Fibroblast of upper back skin (primary cell): Measurements from ENCODE around the gene SGSM1.

Source experiments
- DNase-seq: peaks from one replicate; pipeline ENCODE4 v3.0.0-alpha.2; 2013

The SGSM1 gene

DNA sequence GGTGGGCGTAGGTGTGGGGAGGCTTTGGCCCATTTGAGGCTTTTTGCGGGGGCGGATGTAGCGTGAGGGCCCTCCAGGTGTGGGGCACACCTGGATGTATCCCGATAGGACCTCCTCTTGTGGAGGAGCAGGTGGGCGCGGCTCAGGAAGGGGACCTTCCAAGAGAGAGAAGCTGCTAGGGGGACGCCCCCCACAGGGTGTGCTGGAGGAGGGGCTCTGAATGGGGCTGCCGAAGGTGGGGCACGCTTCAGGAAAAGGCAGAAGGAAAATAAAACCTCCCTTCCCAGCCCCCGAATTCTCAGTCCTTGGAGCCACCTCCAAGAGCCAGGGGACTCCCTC, 621 bp downstream of the SGSM1 start:
- DNase-seq, result no peak

DNA sequence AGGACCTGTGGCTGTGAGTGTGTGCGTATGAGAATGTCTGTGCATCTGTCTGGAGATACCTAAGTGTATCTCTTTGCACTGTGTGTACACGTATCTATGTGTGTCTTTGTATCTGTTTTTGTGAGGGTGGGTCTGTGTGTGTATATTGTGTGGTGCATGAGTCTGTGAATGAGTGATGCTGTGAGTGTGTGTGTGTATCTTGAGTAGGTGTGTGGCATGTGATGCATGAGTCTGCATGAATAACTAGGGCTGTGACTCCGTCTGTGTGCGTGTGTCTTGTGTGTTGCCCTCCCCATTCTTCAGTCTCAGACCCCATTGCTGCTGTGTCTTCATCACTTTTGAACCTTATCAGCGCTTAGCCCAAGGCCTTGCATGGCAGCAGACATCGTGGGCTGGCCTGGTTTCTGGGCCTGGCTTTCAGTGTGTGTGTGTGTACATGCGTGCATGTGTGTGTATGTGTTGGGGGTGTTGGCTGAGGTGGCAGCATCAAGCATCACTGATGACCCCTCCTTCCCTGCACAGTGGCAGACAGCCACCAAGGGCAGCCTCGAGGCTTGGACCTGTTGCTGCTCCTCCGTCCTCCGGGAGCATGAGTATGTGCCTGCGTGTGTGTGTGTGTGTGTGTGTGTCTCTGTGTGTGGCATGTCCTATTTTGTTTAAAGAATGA, 1.4 kb downstream of the SGSM1 start:
- DNase-seq, result no peak

DNA sequence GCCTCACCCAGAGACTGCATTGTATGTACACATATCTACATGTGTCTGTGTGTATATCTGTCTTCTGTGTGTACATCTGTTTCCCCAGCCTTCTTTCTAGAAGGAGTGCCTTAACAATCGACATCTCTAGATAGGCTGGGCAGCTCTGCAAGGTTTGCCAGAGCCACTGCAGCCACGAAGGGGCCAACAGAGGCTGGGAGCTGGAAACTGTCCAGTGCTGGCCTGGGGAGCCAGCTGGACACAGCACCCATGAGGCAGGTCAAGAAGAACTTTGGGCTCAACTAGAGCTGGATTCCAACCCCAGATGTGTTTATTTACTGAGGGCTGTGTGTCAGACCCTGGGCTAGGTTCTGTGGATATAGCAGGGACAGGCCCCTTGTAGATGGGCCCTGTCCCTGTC, 3.3 kb downstream of the SGSM1 start:
- DNase-seq, result no peak

DNA sequence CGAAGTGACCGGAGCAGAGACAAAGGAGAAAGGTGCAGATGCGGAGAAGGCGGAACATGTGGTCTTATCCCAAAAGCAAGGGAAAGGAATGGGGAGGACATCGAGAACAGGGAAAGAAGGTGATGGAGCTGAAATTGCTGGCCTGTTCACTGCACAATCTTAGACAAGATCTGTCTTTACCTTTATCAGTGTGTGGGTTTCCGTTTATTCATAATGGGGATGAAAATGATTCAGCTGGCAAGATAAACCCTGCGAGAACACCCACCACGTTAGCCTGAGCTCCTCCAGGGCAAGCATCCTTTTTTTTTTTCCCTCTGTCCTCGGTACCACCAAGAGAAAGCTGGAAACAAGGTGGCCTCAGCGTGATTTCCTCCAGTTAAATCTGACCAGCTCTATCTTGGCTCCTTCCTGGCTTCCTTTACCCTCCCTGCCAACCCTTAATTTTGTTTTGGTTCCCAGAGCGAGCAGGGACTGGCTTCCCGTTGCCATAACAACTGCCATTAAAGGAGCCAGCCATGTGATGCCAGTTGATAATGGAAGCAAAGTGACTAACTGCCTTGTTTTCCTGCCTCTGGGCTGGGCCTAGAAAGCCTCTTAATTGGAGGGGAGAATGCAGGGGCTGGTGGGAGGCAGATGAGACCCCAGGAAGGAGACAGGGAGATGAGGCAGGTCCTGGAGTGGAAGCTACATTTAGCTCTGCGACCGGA, 4.2 kb downstream of the SGSM1 start:
- no peak for DNase-seq

DNA sequence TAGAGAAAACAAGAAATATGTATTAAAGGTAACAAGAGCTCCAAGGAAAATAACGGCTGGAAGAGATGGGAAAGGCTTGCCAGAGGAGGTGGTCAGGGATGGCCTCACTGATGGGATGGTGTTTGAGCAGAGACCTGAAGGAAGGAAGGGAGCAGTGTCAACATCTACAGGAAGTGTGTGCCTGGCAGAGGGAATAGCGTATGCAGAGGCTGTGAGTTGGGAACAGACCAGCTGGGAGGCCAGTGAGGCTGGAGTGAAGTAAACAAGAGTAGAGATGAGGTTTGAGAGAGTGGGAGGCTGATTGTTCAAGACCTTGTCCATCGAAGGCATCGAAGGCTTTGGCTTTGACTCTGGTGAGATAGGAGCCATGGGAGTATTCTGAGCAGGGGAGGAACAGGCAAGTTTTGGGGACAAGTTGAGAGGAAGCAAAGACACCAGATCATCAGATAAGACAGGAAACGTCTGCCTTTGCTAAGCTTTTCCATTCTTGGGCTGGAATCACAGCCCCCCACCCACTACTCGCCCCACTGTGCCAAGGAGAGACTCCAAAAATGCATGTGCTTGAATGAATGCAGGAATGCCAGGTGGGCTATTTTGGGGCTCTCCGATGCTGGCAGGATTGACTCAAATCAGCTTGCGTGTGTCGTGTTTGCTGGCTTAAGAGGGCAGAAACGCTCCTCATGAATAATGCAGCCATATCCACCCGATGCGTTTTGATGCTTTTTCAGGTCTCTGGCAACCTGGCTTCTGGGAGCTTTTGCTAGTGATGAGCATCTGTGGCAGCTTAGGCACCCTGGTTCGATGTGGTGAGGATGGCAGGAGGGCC, 7.2 kb downstream of the SGSM1 start:
- DNase-seq, result no peak

DNA sequence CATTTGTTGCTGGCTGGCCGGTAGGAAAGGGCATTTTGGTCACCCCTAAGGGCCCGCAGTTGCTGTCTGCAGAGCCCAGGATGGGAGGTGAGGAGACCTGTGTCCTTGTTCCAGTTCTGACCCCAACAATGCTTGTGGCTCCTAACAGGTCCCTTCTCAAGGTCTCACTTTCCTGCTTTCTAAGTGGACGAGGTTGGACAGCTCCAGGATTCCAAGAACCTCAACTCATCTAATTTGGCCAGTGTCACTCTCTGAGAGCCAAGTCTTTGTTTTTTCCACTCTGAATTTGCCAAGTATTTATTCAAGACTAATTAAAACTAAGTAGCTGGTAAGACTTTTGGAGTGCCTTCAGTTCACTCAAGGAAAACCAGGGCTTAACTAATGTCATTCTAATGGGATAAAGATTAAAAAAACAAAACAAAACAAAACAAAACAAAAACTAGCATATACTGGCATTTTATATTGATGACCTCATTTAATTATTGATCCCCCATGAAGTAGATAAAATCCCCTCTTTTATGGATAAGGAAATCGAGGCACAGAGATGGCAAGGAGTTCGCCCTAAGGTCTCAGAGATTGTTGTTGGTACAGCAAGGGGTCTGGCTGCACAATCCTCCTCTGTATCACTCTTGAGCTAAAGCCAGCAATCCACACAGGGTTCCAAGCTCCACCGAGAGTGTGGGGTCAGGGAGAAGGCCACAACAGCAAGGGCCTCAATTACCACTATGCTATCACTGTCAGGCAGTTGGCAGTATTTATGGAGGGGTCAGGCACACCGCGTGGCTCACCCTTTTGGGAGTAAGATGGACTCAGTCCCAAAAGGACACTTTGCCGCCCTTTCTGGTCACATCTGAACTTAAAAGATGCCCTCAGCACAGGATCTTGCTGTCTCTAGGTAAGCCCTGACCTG, 8.1 kb downstream of the SGSM1 start:
- DNase-seq, result no peak

DNA sequence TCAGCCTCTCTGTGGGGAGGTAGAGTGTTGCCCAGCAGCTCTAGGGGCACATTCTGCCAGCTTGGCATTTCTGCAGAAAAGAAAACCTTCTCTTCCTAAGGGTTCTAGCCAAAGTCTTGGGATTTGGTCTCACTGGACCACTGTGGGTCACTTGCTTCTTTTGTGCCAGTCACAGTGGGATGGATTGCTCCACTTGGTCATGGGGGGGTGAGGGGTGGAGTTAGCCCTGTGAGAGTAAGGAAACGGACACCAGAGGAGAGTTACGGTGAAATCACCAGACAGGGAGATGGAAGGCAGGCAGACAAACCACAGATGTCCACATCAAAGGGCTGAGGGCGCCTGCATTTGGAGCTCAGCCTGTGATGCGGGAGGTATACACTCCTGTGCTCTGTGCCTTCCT, 10.8 kb downstream of the SGSM1 start:
- DNase-seq, result no peak

DNA sequence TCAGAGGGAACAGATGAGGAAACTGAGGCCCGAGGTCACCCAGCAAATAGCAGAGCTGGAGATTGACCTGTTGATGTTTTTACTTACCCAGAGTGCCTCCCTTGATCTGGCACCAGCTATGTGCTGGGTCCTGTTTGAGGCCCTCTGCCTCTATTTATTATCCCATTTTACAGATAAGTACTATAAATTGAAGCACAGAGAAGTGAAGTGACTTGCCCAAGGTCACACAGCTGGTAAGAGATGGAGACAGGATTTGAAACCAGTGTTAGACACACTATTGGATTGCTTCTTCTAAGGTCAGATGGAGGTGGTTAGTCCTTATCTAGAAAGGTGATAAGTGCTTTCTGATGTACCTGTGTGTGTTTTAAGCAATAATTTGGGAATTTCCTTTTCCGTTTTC, 13.5 kb downstream of the SGSM1 start:
- DNase-seq, result no peak

DNA sequence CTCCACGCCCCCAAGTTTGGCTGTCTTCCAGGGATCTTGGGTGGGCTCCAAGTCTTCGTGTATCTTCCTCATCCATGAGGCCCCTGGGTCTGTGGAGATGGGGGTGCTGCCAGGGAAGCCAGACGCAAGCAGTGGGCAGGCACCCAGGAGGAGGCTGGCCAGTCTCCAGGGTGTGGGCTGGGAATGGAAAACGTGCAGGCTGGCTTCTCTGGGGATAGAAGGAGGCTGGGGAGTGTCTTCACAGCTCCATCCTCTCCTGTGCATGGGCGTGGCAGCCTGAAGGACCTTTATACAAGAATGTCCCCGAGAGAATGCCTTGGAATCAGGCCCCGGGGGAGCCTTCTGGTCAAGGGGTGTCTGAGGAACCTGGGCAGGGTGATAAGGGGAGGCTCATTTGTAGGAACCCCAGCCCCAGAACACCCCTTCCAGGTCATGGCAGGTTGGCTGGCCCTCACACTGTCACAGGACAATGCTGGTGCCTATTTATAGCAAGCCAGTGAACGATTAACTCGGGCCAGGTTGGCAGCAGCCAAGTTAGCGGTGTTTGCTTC, 14.0 kb downstream of the SGSM1 start:
- no peak for DNase-seq

DNA sequence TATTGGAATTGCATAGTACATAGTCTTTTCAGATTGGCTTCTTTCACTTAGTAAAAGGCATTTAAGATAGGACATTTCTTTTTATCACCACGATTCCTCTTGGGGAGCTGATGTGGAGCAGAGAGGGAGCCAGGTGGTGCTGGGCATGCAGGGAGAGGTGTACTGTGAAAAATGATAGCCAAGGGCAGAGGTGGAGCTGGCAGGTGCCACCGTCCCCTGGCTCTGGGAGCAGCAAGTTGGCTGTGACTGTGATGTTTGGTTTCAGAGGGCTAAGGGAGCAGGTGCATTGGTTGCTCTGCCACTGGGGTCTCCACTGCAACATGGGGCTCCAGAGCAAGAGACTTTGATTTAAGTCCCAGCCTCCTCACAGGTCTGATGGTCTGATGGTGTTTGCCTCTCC, 16.5 kb downstream of the SGSM1 start:
- DNase-seq, result no peak

DNA sequence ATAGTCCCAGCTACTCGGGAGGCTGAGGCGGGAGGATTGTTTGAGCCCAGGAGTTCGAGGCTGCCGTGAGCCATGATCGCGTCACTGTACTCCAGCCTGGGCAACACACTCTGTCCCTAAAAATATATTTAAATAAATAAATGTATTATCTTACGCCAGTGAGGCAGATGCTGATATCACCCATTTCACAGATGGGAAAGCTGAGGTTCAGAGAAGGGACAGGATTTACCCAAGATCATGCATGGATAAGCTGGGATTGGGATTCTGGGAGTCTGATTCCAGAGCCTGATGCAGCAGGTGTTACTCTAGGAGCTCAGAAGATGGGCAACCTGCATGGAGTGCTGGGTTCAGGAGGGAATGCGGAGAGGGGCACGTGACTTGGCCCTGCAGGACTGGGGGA, 17.8 kb downstream of the SGSM1 start:
- no peak for DNase-seq

DNA sequence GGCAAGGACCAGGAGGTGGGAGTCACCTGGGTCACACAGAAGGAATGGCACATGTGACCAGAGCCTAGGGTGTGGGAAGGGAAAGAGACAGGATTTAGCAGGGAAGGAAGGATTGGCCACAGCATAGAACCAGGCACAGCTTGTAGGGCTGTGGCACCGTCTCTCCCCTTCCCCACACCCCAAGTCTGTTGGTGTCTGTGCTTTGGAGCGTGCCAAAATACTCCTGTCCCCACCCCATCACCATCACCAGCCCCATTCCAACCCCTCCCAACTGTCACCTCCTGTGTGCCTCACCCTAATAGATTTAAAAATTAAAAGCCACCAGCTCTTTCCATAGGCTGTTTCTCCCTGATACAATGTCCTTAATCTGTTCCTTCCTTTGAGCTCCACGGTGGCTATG, 18.2 kb downstream of the SGSM1 start:
- DNase-seq, result no peak

DNA sequence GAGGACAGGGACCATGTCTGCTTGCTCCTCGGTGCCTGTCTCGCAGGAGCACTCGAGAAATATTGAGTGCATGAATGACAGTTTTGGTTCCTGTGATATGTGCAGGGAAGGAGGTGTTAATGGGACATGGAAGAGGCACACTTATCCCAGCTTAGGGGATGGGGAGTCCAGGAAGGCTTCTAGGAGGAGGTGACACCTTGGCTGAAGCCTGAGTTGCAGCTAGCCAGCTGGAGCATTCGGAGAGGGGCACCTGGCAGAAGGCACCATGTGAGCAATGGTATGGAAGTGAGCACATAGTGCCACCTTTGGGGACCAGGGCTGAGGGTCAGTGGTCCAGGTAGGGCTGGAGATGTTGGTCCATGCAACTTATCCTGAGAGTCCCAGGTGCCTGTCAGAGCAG, 18.9 kb downstream of the SGSM1 start:
- no peak for DNase-seq

DNA sequence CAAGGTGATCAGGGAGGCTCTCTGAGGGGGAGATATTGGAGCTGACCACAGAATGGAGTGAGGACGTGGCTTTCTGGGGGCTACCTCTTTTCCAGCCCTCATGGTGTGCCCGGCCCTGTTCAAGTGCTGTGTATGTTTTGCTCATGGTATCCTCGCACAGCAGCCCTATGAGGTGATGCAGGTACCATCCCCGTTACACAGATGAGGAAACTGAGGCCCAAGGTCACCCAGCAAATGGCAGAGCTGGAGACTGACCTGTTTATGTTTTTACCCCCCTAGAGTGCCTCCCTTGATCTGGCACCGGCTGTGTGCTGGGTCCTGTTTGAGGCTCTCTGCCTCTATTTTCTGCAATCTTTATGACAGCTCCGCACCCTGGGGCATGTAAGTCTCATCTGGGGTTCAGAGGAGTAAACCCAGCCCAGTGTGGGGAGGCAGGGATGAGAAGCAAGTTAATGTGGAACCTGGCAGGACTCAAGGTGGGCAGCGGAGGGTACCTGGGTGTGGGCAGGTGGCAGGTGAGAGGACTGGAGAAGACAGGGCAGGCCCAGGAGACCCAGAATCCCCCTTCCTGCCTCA, 20.8 kb downstream of the SGSM1 start:
- DNase-seq, result no peak

DNA sequence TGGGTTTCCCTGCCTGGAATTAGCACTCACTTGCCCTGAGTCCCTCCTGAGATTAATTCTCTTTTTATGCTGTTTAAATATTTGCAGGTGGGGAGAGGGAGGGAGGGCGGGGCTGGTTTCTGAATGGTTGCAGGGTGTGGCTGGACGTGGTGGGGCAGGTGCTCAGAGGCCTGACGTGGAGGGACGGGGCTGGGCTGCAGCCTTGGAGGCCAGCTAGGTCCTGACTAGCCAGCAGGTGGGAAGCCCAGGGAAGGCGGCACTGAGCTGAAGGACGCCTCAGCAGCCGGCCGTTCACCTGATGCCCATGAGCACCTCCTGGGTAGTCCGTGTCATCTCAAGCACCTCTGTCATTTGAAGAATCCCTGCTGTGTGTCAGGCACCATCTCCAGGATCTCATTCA, 21.3 kb downstream of the SGSM1 start:
- DNase-seq, result no peak

DNA sequence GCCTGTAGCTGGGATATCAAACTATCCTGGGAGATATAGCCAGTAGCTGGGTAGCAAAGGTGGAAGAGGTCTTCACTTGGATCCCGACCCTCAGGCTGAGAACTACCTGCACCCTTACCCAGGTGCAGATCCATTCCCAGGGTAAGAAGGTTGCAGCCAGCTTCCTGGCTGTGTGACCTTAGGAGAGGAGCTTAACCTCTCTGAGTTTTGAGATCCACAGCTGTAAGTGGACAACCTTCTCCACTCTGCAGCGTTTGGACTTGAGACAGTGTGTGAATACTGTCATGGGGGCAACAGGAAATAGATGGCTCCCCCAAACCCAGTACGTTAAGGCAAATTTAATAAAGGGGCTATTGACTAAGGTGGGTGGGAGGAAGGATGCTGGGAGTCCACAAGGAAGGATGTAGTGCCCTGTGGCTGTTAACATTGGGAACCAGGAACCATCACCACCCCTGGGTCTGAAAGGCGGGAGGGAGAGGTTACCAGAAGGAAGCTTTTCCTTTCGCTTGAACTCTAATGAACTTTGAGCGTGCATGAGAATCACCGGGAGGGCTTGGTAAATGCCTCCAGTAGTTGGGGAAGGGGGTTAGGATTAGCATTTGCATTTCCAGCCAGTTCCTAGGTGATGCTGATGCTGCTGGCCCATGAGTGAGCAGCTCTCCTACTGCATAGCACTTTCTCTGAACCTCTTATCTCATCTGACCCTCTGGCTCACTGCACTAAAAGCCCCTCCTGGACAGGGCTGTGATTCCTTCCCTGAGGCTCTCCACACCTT, 24.4 kb downstream of the SGSM1 start:
- DNase-seq, result no peak

DNA sequence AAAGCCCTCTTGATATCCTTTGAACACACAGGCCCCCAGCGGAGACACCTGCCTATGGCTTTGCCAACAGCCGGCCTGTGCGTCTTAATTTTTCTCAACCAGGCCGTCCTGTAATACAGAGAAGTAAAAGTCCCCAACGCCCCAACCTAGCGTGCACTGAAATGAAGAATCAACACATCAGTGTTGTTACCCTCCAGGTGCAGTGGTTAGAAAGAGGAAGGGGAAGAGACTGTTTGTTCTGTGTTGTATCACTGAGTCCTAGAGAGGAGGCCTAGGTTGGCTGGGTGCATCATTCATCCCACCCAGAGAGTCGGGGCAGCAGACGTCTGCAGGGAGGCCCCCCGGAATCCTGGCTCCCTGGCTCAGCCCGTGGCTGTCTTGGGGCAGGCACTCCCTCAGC, 25.7 kb downstream of the SGSM1 start:
- no peak for DNase-seq

DNA sequence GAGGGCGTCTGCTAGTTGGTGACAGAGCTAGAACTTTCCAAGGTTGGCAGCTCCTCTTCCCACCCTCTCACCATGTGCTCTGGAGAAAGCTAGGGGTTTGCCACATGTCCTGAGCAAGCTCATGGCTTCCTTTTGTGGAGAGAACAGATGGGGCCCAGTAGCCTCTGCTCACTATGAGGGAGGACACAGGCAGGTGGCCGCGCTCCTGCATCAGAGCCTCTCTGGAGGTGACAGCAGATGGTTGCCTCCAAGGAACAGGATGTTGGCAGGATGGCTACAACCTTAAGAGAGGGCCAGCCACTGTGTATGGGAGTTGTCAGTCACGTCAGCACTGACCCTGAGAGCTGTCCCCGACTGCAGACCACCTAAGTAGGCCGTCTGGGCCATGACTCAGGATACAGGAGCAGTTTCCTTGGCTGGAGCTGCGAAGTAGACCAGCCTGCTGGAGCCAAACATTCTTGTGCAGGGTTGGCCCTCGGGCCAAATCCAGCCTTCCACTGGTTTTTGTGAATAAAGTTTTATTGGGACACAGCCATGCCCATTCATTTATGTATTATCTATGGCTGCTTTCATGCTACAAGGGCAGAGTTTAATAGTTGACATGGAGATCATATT, 28.0 kb downstream of the SGSM1 start:
- DNase-seq, result no peak

DNA sequence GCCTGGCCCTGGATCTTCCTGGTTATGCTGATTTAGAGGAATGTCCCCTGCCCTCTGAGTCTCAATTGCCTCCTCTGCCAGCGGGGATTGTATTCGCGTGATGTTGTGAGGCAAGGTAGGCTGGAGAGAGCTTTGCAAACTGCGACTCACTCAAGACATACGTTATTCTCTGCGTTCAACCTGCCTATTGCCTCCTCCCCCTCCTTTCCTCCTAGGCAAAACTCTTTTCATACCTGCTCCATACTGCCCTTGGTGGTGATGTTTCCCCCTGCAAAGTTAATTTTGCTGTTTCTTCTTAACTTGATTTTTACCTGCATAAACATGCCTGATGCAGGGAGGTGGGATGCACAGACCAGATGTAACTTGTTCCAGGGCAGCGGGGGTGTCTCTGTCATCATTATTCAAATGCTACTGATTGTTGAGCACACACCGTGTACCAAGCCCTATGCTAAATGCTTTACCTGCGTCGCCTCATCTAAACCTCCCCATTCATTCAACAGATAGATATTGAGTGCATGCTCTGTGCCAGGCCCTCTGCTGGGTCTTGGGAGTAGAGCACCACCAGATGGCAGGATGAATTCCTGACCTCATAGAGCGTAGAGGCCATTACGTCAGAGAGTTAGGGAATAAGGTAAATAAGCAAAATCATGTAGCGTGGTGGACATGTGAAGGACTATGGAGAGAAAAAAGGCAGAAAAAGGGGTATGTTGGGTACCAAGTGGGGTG, 29.0 kb downstream of the SGSM1 start:
- no peak for DNase-seq

DNA sequence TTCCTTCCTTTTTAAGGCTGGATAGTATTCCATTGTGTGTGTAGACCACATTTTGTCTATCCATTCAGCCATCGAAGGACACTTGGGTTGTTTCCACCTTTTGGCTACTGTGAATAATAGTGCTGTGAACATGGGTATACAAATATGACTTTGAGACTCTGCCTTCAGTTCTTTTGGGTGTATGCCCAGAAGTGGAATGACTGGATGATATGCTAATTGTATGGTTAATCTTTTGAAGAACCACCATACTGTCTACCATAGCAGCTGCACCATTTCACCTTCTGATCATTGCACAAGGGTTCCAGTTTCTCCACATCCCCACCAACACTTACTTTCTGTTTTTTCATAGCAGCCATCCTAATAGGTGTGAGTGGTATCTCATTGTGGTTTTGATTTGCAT, 30.3 kb downstream of the SGSM1 start:
- DNase-seq, result no peak
